ELF-1 (cell line): Measurements from ENCODE around the gene MLF2.

ENCODE experiments used
- DNase-seq: peaks from one replicate; pipeline ENCODE4 v3.0.0-alpha.2; 2016; ENCODE audit warnings: low read depth, low spot score

MLF2 gene

DNA sequence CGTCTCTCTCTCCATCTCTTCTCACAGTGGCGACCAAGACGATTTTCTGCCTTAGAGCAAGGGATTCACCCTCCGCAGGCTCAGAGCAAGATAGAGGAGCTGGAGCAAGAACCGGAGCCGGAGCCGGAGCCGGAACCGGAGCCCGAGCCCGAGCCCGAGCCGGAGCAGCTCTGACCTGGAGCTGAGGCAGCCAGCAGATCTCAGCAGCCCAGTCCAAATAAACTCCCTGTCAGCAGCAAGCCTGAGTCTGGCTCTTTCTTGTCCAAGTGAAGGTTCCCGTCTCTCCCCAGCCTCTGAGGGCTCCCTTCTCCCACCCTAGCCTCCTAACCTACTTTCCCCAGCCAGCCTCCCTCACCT lies 25.3 kb upstream of the MLF2 start:
- peak; percentile 61 for DNase-seq

DNA sequence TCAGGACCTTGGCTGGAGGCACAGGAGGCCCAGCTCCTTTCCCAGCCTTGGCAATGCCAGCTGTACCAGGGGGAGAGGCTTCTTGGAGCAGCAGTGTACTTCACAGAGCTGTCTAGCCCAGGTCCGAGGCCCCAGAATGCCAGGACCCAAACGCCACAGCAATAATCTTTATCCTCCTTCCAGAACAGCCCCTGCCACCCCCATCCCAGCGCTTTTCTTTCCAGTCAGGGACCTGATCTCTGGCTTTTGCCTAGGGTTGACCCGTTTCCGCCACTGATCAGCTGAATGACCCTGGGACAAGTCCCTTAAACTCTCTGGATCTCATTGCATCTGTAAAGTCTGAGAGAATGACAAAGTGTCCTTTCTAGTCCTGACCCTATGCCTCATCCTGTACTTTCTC lies 24.4 kb upstream of the MLF2 start:
- no peak for DNase-seq

DNA sequence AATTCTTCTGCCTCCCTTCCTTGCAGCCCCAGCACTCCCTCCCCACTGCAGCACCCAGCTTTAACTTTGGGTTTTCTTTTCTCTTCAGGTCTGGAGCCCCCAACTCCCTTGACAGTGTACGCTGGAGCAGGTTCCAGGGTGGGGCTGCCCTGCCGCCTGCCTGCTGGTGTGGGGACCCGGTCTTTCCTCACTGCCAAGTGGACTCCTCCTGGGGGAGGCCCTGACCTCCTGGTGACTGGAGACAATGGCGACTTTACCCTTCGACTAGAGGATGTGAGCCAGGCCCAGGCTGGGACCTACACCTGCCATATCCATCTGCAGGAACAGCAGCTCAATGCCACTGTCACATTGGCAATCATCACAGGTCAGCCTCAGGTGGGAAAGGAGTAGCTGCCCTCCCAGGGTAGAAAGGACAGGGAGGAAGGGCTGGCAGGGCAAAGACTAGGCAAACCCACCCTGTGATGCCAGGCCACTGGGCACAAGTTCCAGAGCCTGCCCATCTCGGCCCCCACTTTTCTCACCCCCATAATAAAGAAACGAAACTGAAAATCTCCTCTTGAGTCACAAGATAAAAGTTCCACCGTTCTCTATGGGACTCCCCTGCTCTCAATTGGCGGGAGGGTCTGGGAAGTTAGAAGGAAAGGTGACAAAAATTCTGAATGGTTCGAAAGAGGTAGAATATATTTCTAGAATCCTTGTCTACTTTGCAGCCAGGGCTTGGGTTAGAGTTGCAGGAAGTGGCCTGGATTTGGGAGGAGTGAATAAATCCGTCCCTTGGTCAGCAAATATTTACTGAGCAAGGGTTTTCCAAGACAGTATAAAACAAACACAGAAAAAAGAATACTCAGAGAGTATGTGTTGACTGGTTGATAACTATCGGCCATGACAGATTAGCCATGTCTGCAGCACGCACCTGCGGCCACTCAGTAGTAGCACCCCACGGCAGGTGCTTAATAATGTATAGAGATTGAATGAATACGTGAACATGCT lies 22.5 kb upstream of the MLF2 start:
- DNase-seq: no peak

DNA sequence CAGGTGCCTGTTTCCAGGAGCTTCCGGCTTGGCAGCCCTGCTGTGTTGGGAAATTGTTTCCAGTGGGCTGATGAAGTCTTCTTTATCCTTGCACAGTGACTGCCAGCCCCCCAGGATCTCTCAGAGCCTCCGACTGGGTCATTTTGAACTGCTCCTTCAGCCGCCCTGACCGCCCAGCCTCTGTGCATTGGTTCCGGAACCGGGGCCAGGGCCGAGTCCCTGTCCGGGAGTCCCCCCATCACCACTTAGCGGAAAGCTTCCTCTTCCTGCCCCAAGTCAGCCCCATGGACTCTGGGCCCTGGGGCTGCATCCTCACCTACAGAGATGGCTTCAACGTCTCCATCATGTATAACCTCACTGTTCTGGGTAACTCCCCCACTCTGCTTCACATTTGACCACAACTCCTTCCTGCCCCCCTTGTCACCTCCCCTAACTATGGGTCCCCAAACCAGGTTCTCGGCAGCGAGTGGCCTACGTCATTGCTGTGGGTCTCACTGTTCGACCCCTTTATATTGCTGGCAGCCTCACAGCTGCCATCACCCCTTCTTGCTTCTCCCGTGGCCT lies 21.6 kb upstream of the MLF2 start:
- DNase-seq: no peak

DNA sequence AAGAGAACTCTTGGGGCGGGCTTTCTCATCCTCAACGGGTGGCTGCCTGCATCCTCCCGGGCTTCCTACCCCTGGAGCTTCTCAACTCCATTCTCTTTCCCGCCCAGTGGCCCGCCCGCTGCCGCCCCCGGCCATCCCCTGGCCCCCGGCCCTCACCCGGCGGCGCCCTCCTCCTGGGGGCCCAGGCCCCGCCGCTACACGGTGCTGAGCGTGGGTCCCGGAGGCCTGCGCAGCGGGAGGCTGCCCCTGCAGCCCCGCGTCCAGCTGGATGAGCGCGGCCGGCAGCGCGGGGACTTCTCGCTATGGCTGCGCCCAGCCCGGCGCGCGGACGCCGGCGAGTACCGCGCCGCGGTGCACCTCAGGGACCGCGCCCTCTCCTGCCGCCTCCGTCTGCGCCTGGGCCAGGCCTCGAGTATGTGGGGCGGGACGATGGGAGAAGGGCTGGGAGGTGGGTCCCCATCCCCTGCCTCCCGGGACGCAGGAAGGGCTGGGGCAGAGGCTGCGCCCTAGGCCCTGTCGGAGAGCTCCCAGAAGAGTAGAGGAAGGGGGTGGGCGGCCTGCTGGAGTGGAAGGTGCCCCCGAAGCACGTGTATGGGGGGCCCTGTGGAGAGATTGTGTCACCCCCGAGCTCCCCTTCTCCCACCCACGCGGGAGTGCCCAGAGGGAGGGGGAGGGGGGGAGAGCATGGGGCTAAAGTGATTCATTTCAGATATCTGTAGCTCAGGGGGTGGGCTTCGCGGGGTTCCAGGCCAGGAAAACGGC lies 20.8 kb upstream of the MLF2 start:
- DNase-seq: no peak

DNA sequence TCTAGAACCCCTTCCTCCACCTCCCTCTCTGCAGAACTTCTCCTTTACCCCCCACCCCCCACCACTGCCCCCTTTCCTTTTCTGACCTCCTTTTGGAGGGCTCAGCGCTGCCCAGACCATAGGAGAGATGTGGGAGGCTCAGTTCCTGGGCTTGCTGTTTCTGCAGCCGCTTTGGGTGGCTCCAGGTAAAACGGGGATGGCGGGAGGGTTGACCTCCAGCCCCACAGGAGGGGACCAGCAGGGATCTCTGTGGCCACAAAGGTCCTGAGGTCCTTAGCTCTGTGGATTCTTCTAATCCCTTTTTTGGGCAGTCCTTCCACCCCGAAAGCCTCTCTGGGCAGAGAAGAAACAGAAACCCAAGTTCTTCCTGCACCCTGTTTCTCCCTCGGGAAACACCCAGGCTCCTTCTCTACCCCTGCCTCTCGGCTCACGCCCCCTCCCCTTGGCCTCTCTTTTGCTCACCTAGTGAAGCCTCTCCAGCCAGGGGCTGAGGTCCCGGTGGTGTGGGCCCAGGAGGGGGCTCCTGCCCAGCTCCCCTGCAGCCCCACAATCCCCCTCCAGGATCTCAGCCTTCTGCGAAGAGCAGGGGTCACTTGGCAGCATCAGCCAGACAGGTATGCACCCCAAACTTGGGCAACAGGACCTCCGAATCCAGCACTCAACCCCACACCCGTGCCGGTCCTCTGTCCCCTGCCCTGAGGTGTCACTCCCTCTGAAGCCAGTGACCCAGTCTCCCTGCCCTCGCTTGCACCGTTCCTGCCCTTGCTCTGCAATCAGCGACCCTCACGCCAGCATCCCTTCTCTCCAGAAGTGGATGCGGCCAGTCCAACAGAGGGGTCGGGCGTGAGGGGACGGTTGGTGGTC lies 20.0 kb upstream of the MLF2 start:
- no peak for DNase-seq

DNA sequence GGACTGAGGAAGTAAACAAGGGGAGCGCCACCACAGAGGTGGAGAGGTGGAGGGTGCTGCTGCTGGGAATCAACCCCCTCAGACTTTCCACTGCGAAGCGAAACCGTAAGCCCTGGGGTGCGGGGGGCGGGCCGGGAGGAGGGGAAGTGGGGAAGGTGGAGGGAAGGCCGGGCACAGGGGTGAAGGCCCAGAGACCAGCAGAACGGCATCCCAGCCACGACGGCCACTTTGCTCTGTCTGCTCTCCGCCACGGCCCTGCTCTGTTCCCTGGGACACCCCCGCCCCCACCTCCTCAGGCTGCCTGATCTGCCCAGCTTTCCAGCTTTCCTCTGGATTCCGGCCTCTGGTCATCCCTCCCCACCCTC lies 19.4 kb upstream of the MLF2 start, which contains the start of gene LAG3:
Gene LAG3, plus strand, starts transcription at position 190 of the 365 bp plus-strand sequence. CDS start 333 bp downstream, outside the sequence.
- no peak for DNase-seq

DNA sequence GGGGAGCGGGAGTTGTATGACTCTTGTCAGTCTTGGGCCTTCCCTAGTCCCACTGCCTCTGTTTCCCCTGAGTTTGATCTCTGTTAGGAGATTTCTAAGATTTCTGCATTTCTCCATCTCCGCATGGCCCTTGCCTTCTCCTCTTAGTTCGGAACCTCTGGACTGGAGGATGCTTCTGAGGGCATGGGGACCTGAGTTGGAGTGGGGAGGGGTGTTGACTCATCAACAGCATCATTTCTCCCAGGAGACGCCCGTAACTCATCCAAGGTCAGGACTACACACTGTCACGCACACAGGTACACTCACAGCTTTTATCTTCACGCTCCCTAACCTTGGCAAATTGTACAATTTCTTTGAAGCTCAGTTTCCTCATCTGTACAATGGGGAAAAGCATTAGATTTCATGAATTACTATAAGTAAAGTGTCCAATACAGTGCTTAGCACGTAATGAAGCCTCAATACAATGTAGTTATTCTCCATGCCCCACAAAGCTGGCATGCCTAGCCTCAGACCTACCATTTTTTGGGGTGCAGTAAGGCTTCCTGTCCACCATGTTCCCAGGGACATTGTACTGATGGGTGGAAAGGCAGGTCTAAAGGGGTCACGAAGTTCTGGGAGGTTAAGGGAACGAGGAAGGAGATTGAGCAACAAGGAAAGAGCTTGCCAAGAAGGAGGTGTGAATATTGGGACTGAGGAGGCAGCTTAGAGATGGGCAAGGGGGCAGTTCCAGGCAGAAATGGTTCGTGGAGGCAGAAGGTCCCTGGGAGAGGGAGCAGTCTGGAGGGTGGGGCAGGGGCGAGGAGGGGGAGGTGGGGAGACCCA lies 18.8 kb upstream of the MLF2 start:
- no peak for DNase-seq

DNA sequence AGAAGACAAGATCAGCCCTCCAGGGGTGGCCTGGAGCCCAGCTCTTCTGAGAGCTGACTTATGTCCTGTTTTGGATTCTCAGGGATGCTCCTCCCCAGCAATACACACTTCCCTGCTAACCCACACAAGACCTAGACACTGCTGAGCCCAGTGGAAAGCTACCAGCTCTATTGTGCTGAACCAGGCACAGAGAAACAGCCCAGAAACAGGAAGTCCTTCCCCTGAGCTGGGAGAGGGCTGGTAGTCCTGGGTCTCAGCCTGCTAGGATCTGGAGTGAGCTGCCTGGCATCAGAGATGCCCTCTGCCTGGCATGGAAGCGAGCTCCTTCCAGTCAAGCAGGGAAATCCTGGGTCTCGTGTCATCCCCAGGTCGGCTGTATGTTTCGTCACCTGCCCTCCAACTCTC lies 18.2 kb upstream of the MLF2 start:
- DNase-seq: no peak

DNA sequence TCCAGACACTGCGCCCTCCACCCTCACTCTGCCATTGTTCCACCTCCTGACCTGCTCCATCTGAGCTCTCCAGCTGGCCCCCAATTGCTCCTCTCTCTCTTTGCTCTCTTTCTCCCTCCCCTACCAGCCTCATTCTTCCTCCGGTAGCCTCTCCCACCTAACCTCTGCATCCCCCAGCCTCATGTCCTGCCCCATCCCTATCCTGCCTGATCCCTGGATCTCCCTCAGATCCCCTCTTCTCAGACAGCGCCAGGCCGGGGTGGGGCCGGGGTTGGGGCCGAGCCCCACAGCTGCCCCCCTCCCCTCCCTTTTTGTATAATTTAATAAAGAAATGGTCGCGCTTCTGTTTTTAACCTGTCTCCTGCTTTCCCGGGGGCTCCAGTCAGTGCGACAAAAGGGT lies 17.7 kb upstream of the MLF2 start:
- no peak for DNase-seq

DNA sequence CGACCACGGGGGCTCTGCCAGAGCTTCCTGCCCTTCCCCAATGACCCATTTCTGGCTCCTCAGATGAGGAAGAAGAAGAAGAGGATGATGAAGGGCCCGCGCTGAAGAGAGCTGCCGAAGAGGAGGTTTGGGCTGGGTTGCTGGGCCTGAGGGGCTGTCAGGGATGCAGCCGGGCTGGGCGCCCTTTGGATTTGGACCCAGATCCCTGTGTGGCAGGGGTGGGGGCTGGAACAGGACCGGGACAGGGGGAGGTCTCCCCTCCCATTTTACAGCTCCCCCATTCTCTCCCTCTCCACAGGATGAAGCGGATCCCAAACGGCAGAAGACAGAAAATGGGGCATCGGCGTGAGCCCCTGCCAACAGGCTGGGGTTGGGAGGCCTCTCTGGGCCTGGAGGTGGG lies 17.2 kb upstream of the MLF2 start:
- DNase-seq: no peak

DNA sequence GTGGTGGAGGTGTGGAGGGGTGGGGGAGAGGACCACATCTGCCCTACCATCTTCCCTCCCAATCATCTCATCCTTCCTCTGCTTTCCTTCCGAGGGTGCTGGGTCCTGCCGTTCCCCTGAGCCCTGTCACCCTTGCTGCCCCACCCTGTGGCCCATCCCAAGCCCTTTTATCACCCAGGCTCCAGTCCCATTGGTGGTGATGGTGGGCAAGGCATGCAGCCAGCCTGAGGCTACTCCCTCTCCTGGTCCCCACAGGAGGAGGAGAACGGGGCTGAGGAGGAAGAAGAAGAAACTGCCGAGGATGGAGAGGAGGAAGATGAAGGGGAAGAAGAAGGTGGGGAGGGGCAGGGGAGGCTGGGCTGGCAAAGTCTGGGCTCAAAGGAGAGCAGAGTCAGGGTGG lies 16.7 kb upstream of the MLF2 start:
- DNase-seq: no peak

DNA sequence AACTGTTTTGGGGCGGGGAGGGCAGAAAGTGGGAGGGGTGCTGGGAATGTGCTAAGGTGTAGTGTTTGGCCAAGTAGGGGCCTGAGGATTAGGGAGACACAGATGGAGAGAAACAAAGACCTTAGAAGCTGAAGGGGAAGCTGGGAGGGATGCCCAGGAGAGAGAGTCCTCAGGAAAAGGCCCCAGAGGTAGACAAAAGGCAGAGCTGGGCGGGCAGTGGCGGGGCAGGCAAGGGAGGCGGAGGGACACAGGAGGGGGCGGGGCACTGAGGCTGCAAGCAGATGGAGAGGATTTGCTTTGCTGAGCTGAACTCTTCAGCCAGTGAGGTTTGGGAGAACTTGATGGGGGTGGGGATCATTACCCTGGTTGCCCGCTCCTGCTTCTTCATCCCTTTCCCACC lies 16.0 kb upstream of the MLF2 start:
- DNase-seq: peak; percentile 67

DNA sequence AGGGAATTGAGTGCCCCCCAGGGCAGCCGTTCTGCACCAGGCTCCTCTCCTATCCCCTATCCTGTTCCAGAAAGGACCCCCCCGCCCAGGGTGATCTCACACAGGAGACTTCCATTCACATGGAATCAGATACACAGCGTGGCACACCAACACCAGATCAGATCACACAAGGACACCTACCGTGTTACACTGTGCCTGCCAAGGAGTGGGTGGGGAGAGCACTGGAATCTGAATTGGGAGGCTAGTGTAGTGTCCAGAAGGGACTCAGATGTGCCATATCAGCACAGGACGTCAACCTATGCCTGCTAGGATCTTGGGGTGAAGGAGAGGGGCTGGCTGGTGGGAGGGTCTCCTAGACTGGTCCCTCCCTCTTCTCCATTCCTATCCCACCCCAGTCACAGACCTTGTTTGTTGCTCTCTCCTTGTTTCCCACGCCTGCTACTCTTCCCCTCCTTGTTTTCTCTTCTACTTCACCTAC lies 15.5 kb upstream of the MLF2 start:
- DNase-seq: peak; percentile 45

DNA sequence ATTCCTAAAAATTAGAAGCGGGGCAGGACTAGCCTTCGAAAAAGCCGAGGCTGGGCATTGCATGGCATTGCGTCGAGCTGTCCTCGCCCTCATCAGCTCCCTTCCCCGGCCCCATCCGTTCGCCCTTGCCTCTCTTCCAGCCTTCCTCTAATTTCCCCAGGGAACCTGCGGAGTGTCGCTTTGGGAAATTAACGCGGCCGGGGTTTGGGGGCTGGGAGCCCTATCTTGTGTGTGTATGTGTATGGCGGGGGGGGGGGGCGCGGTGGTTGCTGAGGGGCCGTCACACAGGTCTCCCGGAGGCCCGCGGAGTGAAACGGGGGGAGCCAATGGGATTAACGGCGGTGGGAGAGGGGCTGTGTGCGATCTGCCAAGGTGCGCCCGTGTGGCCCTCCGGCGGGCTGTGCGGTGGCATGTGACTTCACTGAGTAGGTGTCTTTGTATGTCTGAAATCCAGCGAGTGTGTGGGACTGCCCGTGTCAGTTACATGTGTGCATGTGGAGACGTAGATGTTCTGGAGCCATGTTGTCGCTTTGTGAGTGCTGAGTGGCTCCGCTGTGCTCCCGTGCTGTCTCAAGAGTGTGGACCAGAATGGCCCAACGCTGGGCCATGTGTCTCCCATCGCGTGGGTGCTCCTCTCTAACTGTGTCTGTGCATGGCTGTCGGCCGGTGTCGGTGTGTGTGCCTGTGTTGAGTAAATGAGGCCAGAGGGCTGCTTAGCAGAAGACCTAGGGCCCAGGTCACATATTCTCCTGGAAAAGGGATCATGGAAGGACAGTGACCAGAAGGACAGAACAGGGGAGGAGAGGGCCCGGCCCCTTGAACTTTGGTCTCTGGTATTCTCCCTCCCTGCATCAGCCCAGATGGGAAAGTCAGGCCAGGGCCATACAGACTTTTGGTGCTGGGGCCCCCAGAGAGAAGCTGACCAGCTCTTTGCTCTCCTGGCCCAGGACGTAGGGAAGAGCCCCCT lies 14.7 kb upstream of the MLF2 start:
- no peak for DNase-seq

DNA sequence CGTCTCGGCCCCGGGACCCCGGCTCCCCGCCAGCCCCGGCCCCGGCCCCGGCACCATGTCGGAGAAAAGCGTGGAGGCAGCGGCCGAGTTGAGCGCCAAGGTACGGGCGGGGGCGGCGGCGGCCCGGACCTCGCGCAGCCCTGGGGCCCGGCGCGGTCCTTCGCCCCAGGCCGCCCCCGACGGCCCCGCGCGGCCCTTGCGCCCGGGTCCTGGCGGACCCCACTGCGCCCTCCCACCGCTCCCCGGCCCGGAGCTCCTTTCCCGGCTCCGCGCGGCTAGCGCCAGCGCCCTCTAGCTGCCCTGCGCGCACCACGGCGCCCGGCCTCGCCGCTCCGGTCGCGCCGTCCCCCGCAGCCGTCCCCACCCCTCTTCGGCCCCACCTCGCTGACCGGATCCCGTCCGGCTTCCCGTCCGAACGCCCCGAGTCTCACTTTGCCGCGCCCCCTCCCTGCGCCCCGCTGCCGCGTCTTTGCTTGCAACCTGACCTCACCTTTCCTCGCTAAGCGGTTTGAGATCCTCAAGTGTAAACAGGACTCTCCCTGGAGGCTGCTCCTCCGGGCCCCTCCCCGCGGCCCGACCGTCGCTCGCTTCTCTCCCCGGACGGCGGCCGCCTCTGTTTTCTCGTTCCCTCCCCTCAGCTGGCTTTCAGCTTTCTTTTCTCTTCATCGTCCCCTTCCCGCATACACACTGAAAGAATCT lies 13.9 kb upstream of the MLF2 start:
- peak; percentile 68 for DNase-seq

DNA sequence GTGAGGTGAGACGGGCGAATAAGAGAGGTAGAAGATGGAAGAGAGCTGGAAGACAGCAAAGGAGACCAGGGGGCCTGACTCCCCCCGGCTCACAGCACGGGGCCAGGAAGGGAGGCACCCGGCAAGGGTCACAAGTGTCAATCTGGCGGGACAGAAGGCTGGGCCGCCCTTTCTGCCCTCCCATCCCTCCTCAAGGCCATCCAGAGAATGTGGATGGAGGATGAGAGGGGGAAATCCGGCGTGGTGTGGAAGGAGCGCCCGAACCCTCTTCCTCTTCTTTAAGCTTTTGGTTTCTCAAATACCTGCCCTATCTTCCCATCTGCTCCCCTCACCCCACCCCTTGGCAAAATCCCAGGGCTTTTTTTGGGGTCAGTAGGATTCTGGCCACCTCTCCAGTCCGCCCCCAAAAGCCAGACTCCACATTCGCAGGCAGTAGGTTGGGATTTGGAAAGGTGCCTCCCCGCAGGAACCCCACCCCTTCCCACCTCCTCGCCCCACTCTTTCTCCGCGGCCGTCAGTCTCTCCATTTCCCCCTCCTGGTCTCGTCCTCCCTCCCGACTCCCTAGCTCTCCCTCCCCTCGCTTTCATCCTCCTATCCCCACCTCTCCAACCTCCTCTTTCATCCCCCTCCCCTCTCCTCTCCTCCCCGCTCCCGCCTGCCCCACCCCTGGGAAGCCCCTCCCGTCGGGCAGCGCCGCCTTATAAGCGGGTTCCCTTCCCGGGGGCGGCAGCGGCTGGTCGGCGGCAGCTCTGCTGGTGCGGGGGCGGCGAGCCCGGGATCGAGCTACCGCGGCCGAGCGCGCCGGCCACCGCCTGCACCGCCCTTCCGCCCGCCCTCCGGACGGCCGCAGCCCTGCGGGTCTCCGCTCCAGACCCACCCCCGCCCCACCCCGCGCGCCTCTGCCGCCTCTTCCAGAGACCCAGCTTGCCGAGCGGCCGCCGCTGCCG lies 13.0 kb upstream of the MLF2 start, which contains the start of gene PTMS:
Gene PTMS, plus strand, starts transcription at position 730 of the 948 bp plus-strand sequence. CDS start 343 bp downstream, outside the sequence.
- DNase-seq: peak; percentile 83
